ENCODE measurements around the gene PPP1CA.

The PPP1CA gene

GRCh38 chr11:67366961-67367760 is 34.5 kb downstream of the PPP1CA start:
- peak; percentile 64 for DNase-seq

GRCh38 chr11:67366546-67366945 is 35.1 kb downstream of the PPP1CA start:
- no peak for DNase-seq

- no peak for DNase-seq
Observed at GRCh38 chr11:67365736-67366444, 35.8 kb downstream of the PPP1CA start.

DNA sequence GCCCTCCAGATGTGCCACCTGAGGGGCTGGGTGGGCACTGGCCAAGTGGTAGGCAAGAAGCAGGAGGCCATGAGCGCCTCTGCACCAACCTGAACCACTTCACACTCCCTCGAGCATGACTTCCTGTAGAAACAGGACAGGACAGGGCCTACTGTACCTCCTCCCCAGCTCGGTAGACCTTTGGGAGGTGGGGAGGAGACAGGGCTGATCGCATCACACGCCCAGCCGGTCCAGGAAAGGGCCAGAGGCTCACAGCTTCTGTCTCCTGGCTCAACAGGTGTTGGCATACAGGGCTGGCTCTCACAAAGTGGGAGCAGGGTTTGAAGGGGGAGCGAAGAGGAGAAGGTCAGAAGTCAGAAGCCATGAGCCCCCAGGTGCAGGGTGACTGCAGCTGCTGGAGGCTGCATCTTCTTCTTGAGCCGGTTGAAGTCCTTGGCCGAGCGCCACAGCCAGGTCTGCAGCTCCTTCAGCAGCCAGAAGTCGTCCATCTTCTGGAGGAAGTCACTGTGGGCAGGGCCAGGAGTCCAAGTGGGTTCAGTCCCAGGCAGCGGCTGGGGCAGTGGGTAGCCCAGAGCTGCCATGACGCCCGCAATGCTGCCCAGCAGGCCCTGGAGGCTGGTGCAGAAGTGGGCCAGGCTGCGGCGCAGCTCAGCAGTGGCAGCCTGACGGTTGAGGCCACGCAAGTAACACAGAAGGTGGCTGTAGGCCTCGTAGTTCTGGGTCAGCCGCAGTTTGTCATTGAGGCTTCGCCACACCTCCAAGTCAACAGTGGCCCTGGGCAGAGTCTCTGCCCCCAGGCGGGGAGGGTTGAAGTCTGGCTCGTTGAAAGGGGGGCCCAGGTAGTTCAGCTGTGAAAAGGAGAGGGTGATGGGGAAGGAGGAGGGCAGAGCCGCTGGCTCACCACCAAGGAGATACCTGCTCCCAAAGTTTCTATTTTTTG is 36.6 kb downstream of the PPP1CA start:
- no peak for DNase-seq

DNA sequence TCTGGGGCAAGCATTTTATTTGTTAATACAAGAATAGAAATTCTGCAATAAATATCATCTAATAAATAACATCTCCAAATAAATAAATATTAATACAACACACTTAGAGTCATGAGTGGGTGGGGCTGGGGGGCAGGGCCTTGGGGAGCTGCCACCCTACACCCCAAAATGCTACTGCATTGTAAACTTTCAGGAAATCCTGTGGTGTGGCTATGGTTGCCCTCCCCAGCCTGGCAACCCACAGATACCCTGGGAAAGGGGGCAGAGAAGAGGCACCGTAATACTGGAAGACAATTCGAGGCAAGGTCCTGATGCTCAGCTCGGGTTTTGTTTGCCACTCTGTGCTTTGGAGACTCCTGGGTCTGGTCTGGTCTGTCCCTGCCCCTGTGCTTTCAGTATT is 37.5 kb downstream of the PPP1CA start:
- no peak for DNase-seq

GRCh38 chr11:67357831-67358670 is 43.6 kb downstream of the PPP1CA start:
- peak; percentile 2 for DNase-seq

DNA sequence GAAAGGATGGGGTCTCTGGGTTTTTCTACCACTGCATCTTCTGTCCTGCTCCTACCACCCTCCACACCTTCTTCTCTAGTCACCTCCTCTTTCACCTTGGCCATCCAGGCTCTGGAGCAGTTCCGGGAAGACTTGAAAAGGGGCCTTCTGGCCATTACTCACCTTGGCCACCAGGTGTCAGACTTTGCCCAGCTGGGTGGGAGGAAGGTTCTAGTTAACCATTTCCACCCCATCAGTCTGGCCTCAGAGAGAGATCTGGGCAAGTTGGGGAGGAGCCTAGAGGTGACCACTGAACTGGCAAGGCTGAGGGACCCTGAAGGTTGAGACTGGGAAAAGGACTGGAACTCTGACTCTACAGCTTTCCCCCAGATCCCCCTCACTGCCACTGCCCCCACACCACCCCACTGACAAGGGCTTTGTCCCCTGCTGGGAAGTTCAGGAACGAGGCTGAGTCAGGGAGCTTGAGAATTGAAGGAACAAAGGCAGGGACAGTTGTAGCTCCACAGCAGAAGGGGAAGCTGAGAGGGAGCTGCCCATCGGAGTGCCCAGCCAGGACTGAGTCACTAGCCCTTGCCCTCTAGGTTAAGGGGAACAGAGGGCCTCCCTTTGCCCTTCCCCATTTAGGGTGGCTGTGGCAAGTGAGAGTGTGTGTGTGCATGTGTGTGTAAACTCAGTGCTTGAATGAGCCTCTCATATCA is 44.6 kb downstream of the PPP1CA start:
- DNase-seq = peak; percentile 90

DNA sequence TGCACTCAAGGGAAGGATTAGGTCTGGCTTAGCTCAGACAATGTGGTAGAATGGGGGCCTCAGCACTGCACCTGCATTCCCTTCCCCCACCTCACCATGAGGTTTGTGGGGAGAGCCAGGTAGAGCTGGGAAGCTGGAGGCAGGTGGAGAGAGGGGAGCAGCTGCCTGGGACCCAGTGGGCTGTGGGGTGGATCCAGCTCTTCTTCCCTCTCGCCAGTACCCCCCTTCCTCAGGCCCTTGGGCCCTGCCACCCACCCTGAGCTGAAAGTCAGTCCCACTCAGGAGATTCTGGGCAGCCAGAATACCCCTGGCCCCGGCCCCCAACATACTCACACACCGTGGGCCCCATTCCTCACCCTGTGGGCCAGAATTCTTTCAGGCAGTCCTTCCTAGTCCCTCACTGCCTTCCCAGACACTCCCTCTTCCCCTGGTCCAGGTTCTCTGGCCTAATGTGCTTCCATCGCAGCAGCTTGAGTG is 45.2 kb downstream of the PPP1CA start:
- no peak for DNase-seq

GRCh38 chr11:67355794-67356386 is 45.8 kb downstream of the PPP1CA start:
- peak; percentile 2 for DNase-seq

- DNase-seq = peak; percentile 4
Observed at GRCh38 chr11:67355023-67355793, 46.5 kb downstream of the PPP1CA start.

- DNase-seq = peak; percentile 69
Observed at GRCh38 chr11:67354075-67355022, 47.3 kb downstream of the PPP1CA start.

- peak; percentile 98 for DNase-seq
Observed at GRCh38 chr11:67353317-67354074, 48.2 kb downstream of the PPP1CA start, which contains the start of gene POLD4. POLD4 (minus strand) TSS chr11:67353546; CDS start chr11:67353399, 147 bp downstream.

DNA sequence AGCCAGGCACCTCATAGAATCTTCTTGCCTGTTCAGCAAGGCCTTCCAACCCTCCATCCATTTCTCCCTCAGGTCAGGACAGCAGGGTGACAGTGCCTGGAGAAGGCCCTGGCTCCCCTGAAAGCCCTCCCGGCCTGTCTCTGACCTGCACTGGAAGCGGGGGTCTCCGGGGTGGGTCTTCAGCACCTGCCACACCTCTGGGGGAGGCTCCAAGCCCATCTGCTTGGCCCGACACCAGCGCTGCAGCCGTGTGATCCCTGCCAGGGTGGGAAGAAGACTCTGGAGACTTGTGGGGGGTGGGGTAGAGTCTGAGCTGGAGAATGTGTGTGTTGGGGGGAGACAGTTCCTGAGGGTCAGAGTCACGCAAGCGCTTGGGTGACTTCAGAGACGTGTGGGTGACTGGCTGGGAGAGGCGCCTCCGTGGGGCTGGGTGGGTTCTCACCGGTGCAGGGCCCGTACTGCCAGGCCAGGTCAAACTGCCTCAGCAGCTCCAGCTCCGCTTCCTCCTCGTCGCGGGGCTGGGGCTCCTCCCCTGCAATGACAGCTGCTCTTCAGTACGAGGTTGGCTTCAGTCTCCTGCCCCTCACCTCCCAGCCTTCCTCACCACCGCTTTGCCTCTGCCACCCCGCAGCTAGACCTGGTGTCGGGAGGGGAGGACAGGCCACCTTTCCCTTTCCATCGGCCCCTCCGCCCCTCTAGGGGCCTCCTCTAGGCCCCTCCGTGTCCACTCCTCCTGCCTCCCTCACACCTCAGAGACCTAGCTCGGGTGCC is 48.9 kb downstream of the PPP1CA start:
- peak; percentile 69 for DNase-seq

DNA sequence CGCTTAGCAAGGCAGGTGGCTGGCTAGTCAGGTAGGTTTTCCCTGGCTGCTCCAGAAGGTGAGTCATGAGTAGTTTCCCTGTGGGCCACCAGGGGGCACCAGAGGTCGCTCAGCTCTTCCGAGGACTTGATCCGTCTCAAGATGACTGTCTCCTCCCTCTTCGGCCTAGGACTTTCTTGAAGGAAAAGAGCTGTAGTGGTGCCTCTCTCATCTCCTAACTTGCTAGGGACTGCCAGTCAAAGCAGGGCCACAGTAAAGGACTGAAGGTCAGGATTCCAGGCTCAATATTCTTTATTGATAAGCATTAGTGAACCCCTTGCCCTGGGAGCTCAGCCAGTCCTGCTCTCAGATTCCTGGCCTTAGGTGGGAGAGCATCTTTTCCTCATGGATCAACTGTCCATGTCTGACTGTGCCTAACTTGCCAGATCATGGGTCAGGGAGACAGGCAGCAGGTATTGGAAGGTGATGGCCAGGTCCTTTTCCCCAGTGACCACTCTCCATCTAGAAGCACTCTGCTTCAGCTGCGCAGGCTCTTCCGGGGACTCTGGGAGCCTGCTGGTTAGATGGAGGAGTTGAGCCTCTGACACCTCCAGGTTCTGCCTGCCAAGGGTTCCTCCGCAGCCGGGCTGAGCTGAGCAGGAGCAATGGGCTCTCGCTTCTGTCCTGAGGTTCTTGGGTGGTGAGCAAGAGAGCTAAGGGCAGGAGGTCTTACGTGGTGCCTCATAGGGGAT is 50.2 kb downstream of the PPP1CA start:
- peak; percentile 88 for DNase-seq

DNA sequence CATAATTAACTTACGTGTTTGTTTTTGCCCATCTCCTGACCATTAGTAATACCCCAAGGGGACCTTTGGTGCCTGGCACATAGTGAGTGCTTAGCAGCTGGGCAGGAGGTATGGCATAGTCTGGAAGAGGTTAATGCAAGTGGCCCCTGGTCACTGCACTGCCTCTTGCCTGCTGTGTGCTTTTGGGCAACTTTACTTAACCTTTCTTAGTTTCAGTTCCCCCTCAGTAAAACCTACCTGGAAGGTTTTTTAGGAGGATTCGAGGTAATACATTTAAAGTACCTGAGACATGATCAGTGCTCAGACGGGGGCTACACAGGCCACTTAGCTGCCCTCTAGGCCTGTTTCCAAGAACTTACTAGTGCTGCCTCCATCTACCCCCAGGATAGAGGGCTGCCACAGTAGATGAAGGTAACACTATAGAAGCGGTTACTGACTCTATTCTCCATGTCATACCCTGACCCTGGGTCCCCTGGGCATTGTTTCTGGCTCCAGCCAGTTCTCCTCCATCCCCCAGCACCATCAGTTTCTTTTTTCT is 51.7 kb downstream of the PPP1CA start:
- DNase-seq = no peak

DNA sequence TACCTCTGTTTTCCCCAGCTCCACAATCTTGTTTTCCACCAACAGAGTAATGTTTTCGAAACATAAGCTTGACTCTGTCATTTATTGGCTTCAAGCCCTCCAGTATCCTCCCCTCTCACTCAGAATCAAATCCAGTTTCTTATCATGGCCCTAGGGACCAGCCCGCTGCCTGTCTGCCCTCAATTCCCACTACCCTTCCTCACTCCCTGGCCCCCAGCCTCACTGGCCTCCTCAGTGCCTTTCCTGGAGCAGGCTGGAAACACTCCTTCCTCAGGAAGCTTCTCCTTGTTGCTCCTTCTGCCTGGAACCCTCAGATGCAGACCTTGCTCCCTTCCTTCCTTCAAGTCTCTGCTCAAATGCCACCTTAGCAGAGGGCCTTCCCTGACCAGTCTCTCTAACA is 52.2 kb downstream of the PPP1CA start:
- no peak for DNase-seq
